ENCODE measurements around the gene INSRR. TPM values are rescaled to one million over a fixed set of nuclear protein-coding genes. Genes with fewer than 3 reads are reported as not detected.
A peak's percentile ranks its signal among the peaks of the same experiment; 100 is the strongest.

Gene INSRR
- total and polyA plus RNA-seq, 9 of the 15 experiments (the other 6 are each of a cell fraction or from before 2014, with no cell fraction given), result 0.03 to 0.18 (median 0.06) TPM; not detected in 3

- H4K20me1 ChIP-seq (replicated peaks; ENCODE audit: control insufficient read depth, insufficient read depth, low read length), result no peaks in the 10 kb centered on the region
- peaks cover 0 to 2% of the 10 kb centered on the region in 2 experiments; a peak in 1 of 5 replicates for H3K4me1 ChIP-seq (replicated peaks in 1 of 2; ENCODE audit: control insufficient read depth in 2 of 2, insufficient read depth in 2 of 2, low read length in 2 of 2)
- peaks cover 11 to 25% of the 10 kb centered on the region in 2 experiments; a peak in 4 of 5 replicates for H3K27me3 ChIP-seq (ENCODE audit: control insufficient read depth in 2 of 2, insufficient read depth in 2 of 2, low read length in 2 of 2)
- no peak overlapping the region for H3K4me3 ChIP-seq
- DNase-seq (ENCODE audit: extremely low read depth in 1 of 4, low spot score in 3 of 4), result no peak
- H3K9me3 ChIP-seq (replicated peaks; ENCODE audit: control insufficient read depth, insufficient read depth, low read depth, low read length), result no peaks in the 10 kb centered on the region
- WGBS (ENCODE audit: insufficient coverage, low coverage, missing lambda C conversion rate), result 31% methylated on average over 17 of the region's 18 CpGs
- H3K79me2 ChIP-seq (ENCODE audit: control insufficient read depth, insufficient read depth, low read length), result no peaks in the 10 kb centered on the region
- H3K9ac ChIP-seq (ENCODE audit: insufficient read depth in 1 of 2, low read depth in 2 of 2, low read length in 2 of 2), result peak overlapping the region in 1 of 2 experiments; percentile 66; a peak in 2 of 4 replicates
- peak; percentile 55 to 67 for TF ChIP-seq NRF1 (conservative IDR thresholded peaks at IDR 0.05 in 1 of 2, IDR thresholded peaks at IDR 0.05 in 1 of 2)
- no peak for TF ChIP-seq ATF1 (CRISPR knock-in tag; IDR thresholded peaks at IDR 0.05)
- no peak for TF ChIP-seq ATF1 (tag; IDR thresholded peaks at IDR 0.05)
- TF ChIP-seq ZBTB33 (CRISPR knock-in tag; IDR thresholded peaks at IDR 0.05), result 0 out of 2 replicates have a peak, but pooled peaks have one; percentile 31
- H3K27ac ChIP-seq (ENCODE audit: extremely low read depth, low read depth, low read length), result no peak overlapping the region
- peak overlapping the region; percentile 71 for H2AFZ ChIP-seq (ENCODE audit: low read depth, low read length)
- in situ Hi-C loops (cut with MboI) (no loop called here), intact Hi-C loops (cut with micrococcal nuclease) (no loop called here)
- H3K36me3 ChIP-seq (ENCODE audit: control insufficient read depth, insufficient read depth, low read length), result no peaks in the 10 kb centered on the region
- CTCF ChIA-PET (ENCODE audit: low intra/inter-chr PET ratio), result no interaction called here
- no peak; the same call in 2 of the 3 replicates for ATAC-seq
- POLR2A ChIA-PET, result interaction anchor here (0.6 to 0.8 kb wide), 2 partner anchors 31 to 77 kb away, joined by 4 to 5 read pairs; partner anchors contain the start of gene HDGF
- FAIRE-seq, result no peak
- H3K4me2 ChIP-seq (ENCODE audit: insufficient read depth, low read length), result no peak overlapping the region
- no peaks in the 10 kb centered on the region for H3K9me1 ChIP-seq (ENCODE audit: control insufficient read depth, insufficient read depth, low read length)
- no TSS peak for BruUV-seq (replicated peaks)
Observed at GRCh38 chr1:156828400-156829124, 30.4 kb downstream of the INSRR start.

Measured in K562 (cell line).